CD4-positive, alpha-beta T cell treated with Interleukin-4 for 1 hour (primary cell): Measurements from ENCODE around the gene MACIR.
"Not testable (repeated sequence)": the region's sequence is repeated elsewhere in the genome, so short reads cannot be mapped to it uniquely, and the experiment has no call there.

Experiments used
- DNase-seq, 2 donors: peaks; one replicate each; pipeline ENCODE4 v3.0.0-alpha.2; 2020 to 2022

The MACIR gene

GRCh38 chr5:103258368-103258956, at the start of gene MACIR:
Gene MACIR (plus strand): TSS chr5:103258763. CDS start chr5:103275920, 17,157 bp downstream.
- peak; percentile 94 to 95 for DNase-seq

GRCh38 chr5:103209065-103209464, 49.5 kb upstream of the MACIR start:
- no peak for DNase-seq

- DNase-seq: no peak
Observed at GRCh38 chr5:103210952-103211351, 47.6 kb upstream of the MACIR start.

GRCh38 chr5:103211576-103212561, 46.7 kb upstream of the MACIR start:
- DNase-seq: peak in 1 of 2 donors; percentile 23

- DNase-seq: no peak
Observed at GRCh38 chr5:103216137-103216536, 42.4 kb upstream of the MACIR start.

GRCh38 chr5:103216697-103217096, 41.9 kb upstream of the MACIR start:
- DNase-seq: no peak

- DNase-seq: no peak
Observed at GRCh38 chr5:103217101-103217500, 41.5 kb upstream of the MACIR start.

- DNase-seq: no peak
Observed at GRCh38 chr5:103218164-103218563, 40.4 kb upstream of the MACIR start.

GRCh38 chr5:103219074-103219473, 39.5 kb upstream of the MACIR start:
- not testable (repeated sequence) for DNase-seq

- DNase-seq: no peak
Observed at GRCh38 chr5:103223031-103223955, 35.3 kb upstream of the MACIR start.

GRCh38 chr5:103224118-103224893, 34.3 kb upstream of the MACIR start:
- peak; percentile 43 to 60 for DNase-seq

- DNase-seq: no peak
Observed at GRCh38 chr5:103224894-103225246, 33.7 kb upstream of the MACIR start.

GRCh38 chr5:103228061-103228460, 30.5 kb upstream of the MACIR start:
- DNase-seq: no peak

GRCh38 chr5:103228588-103228987, 30.0 kb upstream of the MACIR start:
- no peak for DNase-seq

- DNase-seq: peak in 1 of 2 donors; percentile 47
Observed at GRCh38 chr5:103232393-103232999, 26.1 kb upstream of the MACIR start.

- no peak for DNase-seq
Observed at GRCh38 chr5:103234239-103234975, 24.2 kb upstream of the MACIR start.

- DNase-seq: no peak
Observed at GRCh38 chr5:103235891-103236290, 22.7 kb upstream of the MACIR start.

GRCh38 chr5:103237778-103238177, 20.8 kb upstream of the MACIR start:
- DNase-seq: no peak

- DNase-seq: no peak
Observed at GRCh38 chr5:103243665-103244064, 14.9 kb upstream of the MACIR start.

- no peak for DNase-seq
Observed at GRCh38 chr5:103244398-103244797, 14.2 kb upstream of the MACIR start.

GRCh38 chr5:103245761-103246160, 12.8 kb upstream of the MACIR start:
- peak in 1 of 2 donors; percentile 8 for DNase-seq
